ENCODE measurements around the gene ZNF823.
"Not testable (repeated sequence)": the region's sequence is repeated elsewhere in the genome, so short reads cannot be mapped to it uniquely, and the experiment has no call there.

ZNF823 gene

GRCh38 chr19:11680689-11681302 lies 58.0 kb downstream of the ZNF823 start:
- DNase-seq (ENCODE audit: low read depth) = no peak

GRCh38 chr19:11678504-11678903 lies 60.2 kb downstream of the ZNF823 start:
- DNase-seq (ENCODE audit: low read depth) = no peak

- DNase-seq (ENCODE audit: low read depth) = not testable (repeated sequence)
Observed at GRCh38 chr19:11676661-11677600, 61.8 kb downstream of the ZNF823 start.

- DNase-seq (ENCODE audit: low read depth) = no peak
Observed at GRCh38 chr19:11675569-11675968, 63.2 kb downstream of the ZNF823 start.

- no peak for DNase-seq (ENCODE audit: low read depth)
Observed at GRCh38 chr19:11674067-11674492, 64.7 kb downstream of the ZNF823 start.

- no peak for DNase-seq (ENCODE audit: low read depth)
Observed at GRCh38 chr19:11673608-11674041, 65.1 kb downstream of the ZNF823 start.
